Measurements from ENCODE around the gene TRRAP. TPM values are rescaled to one million over a fixed set of nuclear protein-coding genes. Genes with fewer than 3 reads are reported as not detected.

The TRRAP gene
- total and polyA plus RNA-seq, 2 of the 4 experiments (the other 2 are of a cell fraction), result 12.5 to 18.1 TPM

DNA sequence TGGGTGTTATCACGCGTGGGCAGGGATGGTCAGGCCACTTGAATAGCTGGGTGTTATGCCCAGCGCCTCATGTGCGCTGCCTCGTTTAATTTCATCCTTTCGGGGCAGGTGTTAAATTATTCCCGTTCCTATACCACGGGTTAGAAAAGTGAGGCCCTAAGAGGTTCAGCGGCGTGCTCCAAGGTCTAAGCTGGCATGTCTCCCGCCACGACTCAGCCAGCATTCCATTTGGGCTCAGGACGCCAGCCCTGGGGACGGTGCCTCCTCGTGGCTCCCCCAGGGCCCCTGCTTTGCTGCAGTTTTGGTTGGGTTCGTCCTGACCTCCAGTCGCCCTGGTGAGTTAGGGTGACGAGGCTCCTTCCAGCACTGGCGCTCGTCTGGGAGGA is 124.5 kb downstream of the TRRAP start:
- Histone ChIP-seq H4K20me1 (ENCODE audit: insufficient read depth, low read length) (0 out of 2 replicates have a peak, but pooled peaks cover 2% of the 10 kb centered on the region), H3K36me3 (ENCODE audit: control insufficient read depth, insufficient read depth, low read length) (peaks cover 77% of the 10 kb centered on the region), H3K9ac (ENCODE audit: low read depth, low read length) (no peak overlapping the region), H3K18ac (ENCODE audit: low read depth, low read length) (no peak overlapping the region), H4K5ac (ENCODE audit: low read depth, low read length) (no peak overlapping the region), H2BK120ac (ENCODE audit: low read depth, low read length) (no peak overlapping the region), H2BK5ac (ENCODE audit: low read depth, low read length, poor library complexity, severe bottlenecking) (no peak overlapping the region), H2AK5ac (ENCODE audit: low read depth, low read length) (no peak overlapping the region), H3K9me3 (ENCODE audit: control insufficient read depth, insufficient read depth, low read length) (no peaks in the 10 kb centered on the region), H4K8ac (ENCODE audit: low read depth in 2 of 2, low read length in 2 of 2) (no peak overlapping the region), H3K4me1 (ENCODE audit: control insufficient read depth, insufficient read depth, low read length) (no peaks in the 10 kb centered on the region), H2AFZ (replicated peaks; ENCODE audit: low read length, poor library complexity) (no peak overlapping the region), H3K4me3 (ENCODE audit: insufficient read depth, low read depth, low read length) (no peak overlapping the region), H3K9me1 (ENCODE audit: insufficient read depth, low read length) (peaks cover 3% of the 10 kb centered on the region; the same call in 1 of the 2 replicates), H4K91ac (ENCODE audit: insufficient read depth, low read depth, low read length) (no peak overlapping the region), H2AK9ac (replicated peaks; ENCODE audit: low read depth, low read length, poor library complexity) (no peak overlapping the region), H3K79me1 (ENCODE audit: low read depth in 1 of 2, low read length in 2 of 2) (peaks cover 2 to 6% of the 10 kb centered on the region in 2 experiments; a peak in 2 of 4 replicates), H2BK20ac (ENCODE audit: low read depth, low read length) (no peak overlapping the region), H3K56ac (ENCODE audit: extremely low read depth, insufficient read depth, low read length) (no peak overlapping the region), H3K4me2 (ENCODE audit: low read depth, low read length) (no peak overlapping the region), H3K27ac (ENCODE audit: insufficient read depth, low read length) (no peak overlapping the region), H3K27me3 (ENCODE audit: control insufficient read depth, insufficient read depth, low read length) (no peaks in the 10 kb centered on the region), H3K14ac (replicated peaks; ENCODE audit: low read depth, low read length) (no peak overlapping the region), H3K23ac (ENCODE audit: low read depth, low read length) (no peak overlapping the region), H3K4ac (ENCODE audit: low read depth, low read length) (no peak overlapping the region), H2BK15ac (ENCODE audit: low read depth, low read length) (no peak overlapping the region)
- ATAC-seq (ENCODE audit: low read depth), result no peak
- dilution Hi-C loops (cut with HindIII; ENCODE audit: low sequenced_read_pairs, unreplicated experiment), result no loop called here
- CTCF ChIA-PET, result interaction anchor here (0.7 kb wide), 1 partner anchor 16 kb away, joined by 7 read pairs; no protein-coding TSS in a partner anchor
- TF ChIP-seq, protein P1, sequence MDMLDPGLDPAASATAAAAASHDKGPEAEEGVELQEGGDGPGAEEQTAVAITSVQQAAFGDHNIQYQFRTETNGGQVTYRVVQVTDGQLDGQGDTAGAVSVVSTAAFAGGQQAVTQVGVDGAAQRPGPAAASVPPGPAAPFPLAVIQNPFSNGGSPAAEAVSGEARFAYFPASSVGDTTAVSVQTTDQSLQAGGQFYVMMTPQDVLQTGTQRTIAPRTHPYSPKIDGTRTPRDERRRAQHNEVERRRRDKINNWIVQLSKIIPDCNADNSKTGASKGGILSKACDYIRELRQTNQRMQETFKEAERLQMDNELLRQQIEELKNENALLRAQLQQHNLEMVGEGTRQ (IDR thresholded peaks at IDR 0.05; ENCODE audit: low read depth, low read length), result no peak
- TF ChIP-seq NFE2L2 (IDR thresholded peaks at IDR 0.05; ENCODE audit: low read depth, low read length) (no peak), MAFK (IDR thresholded peaks at IDR 0.05; ENCODE audit: low read depth, low read length) (no peak), CHD1 (IDR thresholded peaks at IDR 0.05; ENCODE audit: low read depth, low read length) (no peak), MAZ (IDR thresholded peaks at IDR 0.05; ENCODE audit: borderline replicate concordance, low read depth, low read length) (no peak)
- TF ChIP-seq, protein P2, sequence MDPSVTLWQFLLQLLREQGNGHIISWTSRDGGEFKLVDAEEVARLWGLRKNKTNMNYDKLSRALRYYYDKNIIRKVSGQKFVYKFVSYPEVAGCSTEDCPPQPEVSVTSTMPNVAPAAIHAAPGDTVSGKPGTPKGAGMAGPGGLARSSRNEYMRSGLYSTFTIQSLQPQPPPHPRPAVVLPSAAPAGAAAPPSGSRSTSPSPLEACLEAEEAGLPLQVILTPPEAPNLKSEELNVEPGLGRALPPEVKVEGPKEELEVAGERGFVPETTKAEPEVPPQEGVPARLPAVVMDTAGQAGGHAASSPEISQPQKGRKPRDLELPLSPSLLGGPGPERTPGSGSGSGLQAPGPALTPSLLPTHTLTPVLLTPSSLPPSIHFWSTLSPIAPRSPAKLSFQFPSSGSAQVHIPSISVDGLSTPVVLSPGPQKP (IDR thresholded peaks at IDR 0.05; ENCODE audit: borderline replicate concordance, low read depth, low read length), result no peak
- TF ChIP-seq, protein P3, sequence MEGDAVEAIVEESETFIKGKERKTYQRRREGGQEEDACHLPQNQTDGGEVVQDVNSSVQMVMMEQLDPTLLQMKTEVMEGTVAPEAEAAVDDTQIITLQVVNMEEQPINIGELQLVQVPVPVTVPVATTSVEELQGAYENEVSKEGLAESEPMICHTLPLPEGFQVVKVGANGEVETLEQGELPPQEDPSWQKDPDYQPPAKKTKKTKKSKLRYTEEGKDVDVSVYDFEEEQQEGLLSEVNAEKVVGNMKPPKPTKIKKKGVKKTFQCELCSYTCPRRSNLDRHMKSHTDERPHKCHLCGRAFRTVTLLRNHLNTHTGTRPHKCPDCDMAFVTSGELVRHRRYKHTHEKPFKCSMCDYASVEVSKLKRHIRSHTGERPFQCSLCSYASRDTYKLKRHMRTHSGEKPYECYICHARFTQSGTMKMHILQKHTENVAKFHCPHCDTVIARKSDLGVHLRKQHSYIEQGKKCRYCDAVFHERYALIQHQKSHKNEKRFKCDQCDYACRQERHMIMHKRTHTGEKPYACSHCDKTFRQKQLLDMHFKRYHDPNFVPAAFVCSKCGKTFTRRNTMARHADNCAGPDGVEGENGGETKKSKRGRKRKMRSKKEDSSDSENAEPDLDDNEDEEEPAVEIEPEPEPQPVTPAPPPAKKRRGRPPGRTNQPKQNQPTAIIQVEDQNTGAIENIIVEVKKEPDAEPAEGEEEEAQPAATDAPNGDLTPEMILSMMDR (conservative IDR thresholded peaks at IDR 0.05; ENCODE audit: low read depth, low read length), result no peak
- BruUV-seq (replicated peaks), result no TSS peak
- POLR2A ChIA-PET (ENCODE audit: unreplicated experiment), result no interaction called here
- in situ Hi-C loops (cut with MboI; ENCODE audit: low sequenced_read_pairs), result no loop called here
- no peak for DNase-seq
- 95% methylated on average over 11 of the region's 20 CpGs; no CpG with 5 or more reads in 1 of the 2 experiments for WGBS, 2 experiments (ENCODE audit: extremely low coverage in 2 of 2, insufficient read length in 1 of 2)
- intact Hi-C loops (cut with micrococcal nuclease), result no loop called here
